Effector memory CD8-positive, alpha-beta T cell (primary cell): ENCODE data around the gene DOK5.

Experiments
- ATAC-seq: fragments of 150-1000 bp; cut with Tn5 transposase; replicated peaks from 2 replicates; pipeline ENCODE4 v1.10.0; 2021; ENCODE audit warnings: mild to moderate bottlenecking, moderate library complexity
- DNase-seq, 3 experiments: peaks; one replicate each; pipeline ENCODE4 v3.0.0; 2021
- H3K27ac Mint-ChIP-seq, 2 donors: one replicate each; pipeline ENCODE4 v1.8.0; 2022; ENCODE audit warnings: mild to moderate bottlenecking in 2 of 2, mixed read lengths in 2 of 2, moderate library complexity in 2 of 2
- H3K27me3 Mint-ChIP-seq, 2 donors: one replicate each; pipeline ENCODE4 v1.8.0; 2022; ENCODE audit warnings: mixed read lengths in 2 of 2
- H3K36me3 Mint-ChIP-seq: one replicate; pipeline ENCODE4 v1.8.0; 2022; ENCODE audit warnings: mild to moderate bottlenecking, moderate library complexity, mixed read lengths; ENCODE audit not compliant: insufficient read depth
- H3K4me1 Mint-ChIP-seq, 2 donors: one replicate each; pipeline ENCODE4 v1.8.0; 2022; ENCODE audit warnings: low read depth in 2 of 2, mixed read lengths in 2 of 2
- H3K4me3 Mint-ChIP-seq, 2 donors: one replicate each; pipeline ENCODE4 v1.8.0; 2022; ENCODE audit warnings: mild to moderate bottlenecking in 2 of 2, mixed read lengths in 2 of 2, moderate library complexity in 2 of 2
- H3K9me3 Mint-ChIP-seq, 2 donors: one replicate each; pipeline ENCODE4 v1.8.0; 2022; ENCODE audit warnings: mixed read lengths in 2 of 2

The DOK5 gene

GRCh38 chr20:54502179-54502578 lies 26.8 kb downstream of the DOK5 start:
- Mint-ChIP-seq H3K9me3 (peaks cover 6 to 12% of the 10 kb centered on the region in 2 donors), H3K4me1 (no peaks in the 10 kb centered on the region), H3K27me3 (no peaks in the 10 kb centered on the region), H3K4me3 (no peak overlapping the region), H3K36me3 (no peaks in the 10 kb centered on the region), H3K27ac (no peak overlapping the region)
- DNase-seq (no peak), ATAC-seq (no peak)

GRCh38 chr20:54506643-54507042 lies 31.2 kb downstream of the DOK5 start:
- H3K27me3 Mint-ChIP-seq: no peaks in the 10 kb centered on the region
- no peaks in the 10 kb centered on the region for H3K4me1 Mint-ChIP-seq
- ATAC-seq: no peak
- H3K4me3 Mint-ChIP-seq: no peak overlapping the region
- DNase-seq: no peak
- no peak overlapping the region for H3K27ac Mint-ChIP-seq
- H3K9me3 Mint-ChIP-seq: peaks cover 11 to 12% of the 10 kb centered on the region in 2 donors
- no peaks in the 10 kb centered on the region for H3K36me3 Mint-ChIP-seq

- H3K27me3 Mint-ChIP-seq: no peaks in the 10 kb centered on the region
- ATAC-seq (no peak), DNase-seq (no peak)
- peaks cover 6 to 8% of the 10 kb centered on the region in 2 donors for H3K9me3 Mint-ChIP-seq
- H3K4me3 Mint-ChIP-seq: no peak overlapping the region
- H3K36me3 Mint-ChIP-seq: no peaks in the 10 kb centered on the region
- no peak overlapping the region for H3K27ac Mint-ChIP-seq
- no peaks in the 10 kb centered on the region for H3K4me1 Mint-ChIP-seq
Observed at GRCh38 chr20:54510541-54511129, 35.2 kb downstream of the DOK5 start.

GRCh38 chr20:54512694-54513093 lies 37.3 kb downstream of the DOK5 start:
- DNase-seq (no peak), ATAC-seq (no peak)
- Mint-ChIP-seq H3K27ac (no peak overlapping the region), H3K27me3 (no peaks in the 10 kb centered on the region), H3K36me3 (no peaks in the 10 kb centered on the region), H3K4me1 (no peaks in the 10 kb centered on the region), H3K4me3 (no peak overlapping the region), H3K9me3 (peaks cover 2 to 6% of the 10 kb centered on the region in 2 donors)

- H3K9me3 Mint-ChIP-seq: peaks cover 0 to 6% of the 10 kb centered on the region in 2 donors
- no peaks in the 10 kb centered on the region for H3K4me1 Mint-ChIP-seq
- H3K36me3 Mint-ChIP-seq: no peaks in the 10 kb centered on the region
- H3K4me3 Mint-ChIP-seq: no peak overlapping the region
- H3K27ac Mint-ChIP-seq: no peak overlapping the region
- ATAC-seq: no peak
- DNase-seq: no peak
- H3K27me3 Mint-ChIP-seq: no peaks in the 10 kb centered on the region
Observed at GRCh38 chr20:54514028-54514607, 38.7 kb downstream of the DOK5 start.

- no peak overlapping the region for H3K27ac Mint-ChIP-seq
- DNase-seq: no peak
- no peak overlapping the region for H3K4me3 Mint-ChIP-seq
- no peak for ATAC-seq
- H3K27me3 Mint-ChIP-seq: no peaks in the 10 kb centered on the region
- no peaks in the 10 kb centered on the region for H3K36me3 Mint-ChIP-seq
- no peaks in the 10 kb centered on the region for H3K4me1 Mint-ChIP-seq
- H3K9me3 Mint-ChIP-seq: peaks cover 0 to 8% of the 10 kb centered on the region in 2 donors
Observed at GRCh38 chr20:54515793-54516628, 40.6 kb downstream of the DOK5 start.

- H3K27me3 Mint-ChIP-seq: no peaks in the 10 kb centered on the region
- no peak overlapping the region for H3K4me3 Mint-ChIP-seq
- H3K9me3 Mint-ChIP-seq: peaks cover 0 to 10% of the 10 kb centered on the region in 2 donors
- DNase-seq (no peak), ATAC-seq (no peak)
- H3K27ac Mint-ChIP-seq: no peak overlapping the region
- H3K4me1 Mint-ChIP-seq: no peaks in the 10 kb centered on the region
- H3K36me3 Mint-ChIP-seq: no peaks in the 10 kb centered on the region
Observed at GRCh38 chr20:54517241-54517975, 42.0 kb downstream of the DOK5 start.

- no peak overlapping the region for H3K27ac Mint-ChIP-seq
- ATAC-seq (no peak), DNase-seq (no peak)
- H3K36me3 Mint-ChIP-seq: no peaks in the 10 kb centered on the region
- no peaks in the 10 kb centered on the region for H3K4me1 Mint-ChIP-seq
- H3K27me3 Mint-ChIP-seq: no peaks in the 10 kb centered on the region
- H3K4me3 Mint-ChIP-seq: no peak overlapping the region
- H3K9me3 Mint-ChIP-seq: peaks cover 0 to 4% of the 10 kb centered on the region in 2 donors
Observed at GRCh38 chr20:54524849-54525248, 49.5 kb downstream of the DOK5 start.

GRCh38 chr20:54525916-54526590 lies 50.7 kb downstream of the DOK5 start:
- no peaks in the 10 kb centered on the region for H3K4me1 Mint-ChIP-seq
- H3K27ac Mint-ChIP-seq: no peak overlapping the region
- peaks cover 0 to 6% of the 10 kb centered on the region in 2 donors for H3K27me3 Mint-ChIP-seq
- no peaks in the 10 kb centered on the region for H3K36me3 Mint-ChIP-seq
- no peak overlapping the region for H3K4me3 Mint-ChIP-seq
- H3K9me3 Mint-ChIP-seq: peaks cover 0 to 2% of the 10 kb centered on the region in 2 donors
- no peak for DNase-seq
- no peak for ATAC-seq

GRCh38 chr20:54526801-54527200 lies 51.4 kb downstream of the DOK5 start:
- DNase-seq: no peak
- Mint-ChIP-seq H3K4me3 (no peak overlapping the region), H3K9me3 (no peaks in the 10 kb centered on the region), H3K27me3 (peaks cover 0 to 6% of the 10 kb centered on the region in 2 donors), H3K27ac (no peak overlapping the region), H3K36me3 (no peaks in the 10 kb centered on the region), H3K4me1 (no peaks in the 10 kb centered on the region)
- ATAC-seq: no peak

- peaks cover 6% of the 10 kb centered on the region in 2 donors for H3K27me3 Mint-ChIP-seq
- H3K4me3 Mint-ChIP-seq: no peak overlapping the region
- H3K4me1 Mint-ChIP-seq: no peaks in the 10 kb centered on the region
- ATAC-seq (no peak), DNase-seq (no peak)
- peaks cover 0 to 3% of the 10 kb centered on the region in 2 donors for H3K9me3 Mint-ChIP-seq
- H3K36me3 Mint-ChIP-seq: no peaks in the 10 kb centered on the region
- H3K27ac Mint-ChIP-seq: no peak overlapping the region
Observed at GRCh38 chr20:54532573-54532972, 57.2 kb downstream of the DOK5 start.

GRCh38 chr20:54534101-54534500 lies 58.7 kb downstream of the DOK5 start:
- no peak for DNase-seq
- H3K27me3 Mint-ChIP-seq: peaks cover 6% of the 10 kb centered on the region in 2 donors
- no peak overlapping the region for H3K4me3 Mint-ChIP-seq
- H3K9me3 Mint-ChIP-seq: peaks cover 0 to 3% of the 10 kb centered on the region in 2 donors
- H3K4me1 Mint-ChIP-seq: no peaks in the 10 kb centered on the region
- H3K36me3 Mint-ChIP-seq: no peaks in the 10 kb centered on the region
- ATAC-seq: no peak
- no peak overlapping the region for H3K27ac Mint-ChIP-seq

- ATAC-seq (no peak), DNase-seq (no peak)
- no peak overlapping the region for H3K27ac Mint-ChIP-seq
- H3K4me1 Mint-ChIP-seq: no peaks in the 10 kb centered on the region
- peaks cover 5 to 6% of the 10 kb centered on the region in 2 donors for H3K27me3 Mint-ChIP-seq
- no peaks in the 10 kb centered on the region for H3K36me3 Mint-ChIP-seq
- H3K4me3 Mint-ChIP-seq: no peak overlapping the region
- peaks cover 0 to 5% of the 10 kb centered on the region in 2 donors for H3K9me3 Mint-ChIP-seq
Observed at GRCh38 chr20:54535033-54535432, 59.6 kb downstream of the DOK5 start.
